Stimulated activated CD4-positive, alpha-beta T cell treated with anti-CD3 and anti-CD28 coated beads, TNF-alpha, amount 100 ng/mL, for 48 hours (primary cell): ENCODE results near the gene KLHL15.
"Not testable (repeated sequence)": the region's sequence is repeated elsewhere in the genome, so short reads cannot be mapped to it uniquely, and the experiment has no call there.

Source experiments
- DNase-seq, 3 donors: peaks; one replicate each; pipeline ENCODE4 v3.0.0-alpha.2; 2020; ENCODE audit warnings: low read depth in 3 of 3

Gene KLHL15, protein sequence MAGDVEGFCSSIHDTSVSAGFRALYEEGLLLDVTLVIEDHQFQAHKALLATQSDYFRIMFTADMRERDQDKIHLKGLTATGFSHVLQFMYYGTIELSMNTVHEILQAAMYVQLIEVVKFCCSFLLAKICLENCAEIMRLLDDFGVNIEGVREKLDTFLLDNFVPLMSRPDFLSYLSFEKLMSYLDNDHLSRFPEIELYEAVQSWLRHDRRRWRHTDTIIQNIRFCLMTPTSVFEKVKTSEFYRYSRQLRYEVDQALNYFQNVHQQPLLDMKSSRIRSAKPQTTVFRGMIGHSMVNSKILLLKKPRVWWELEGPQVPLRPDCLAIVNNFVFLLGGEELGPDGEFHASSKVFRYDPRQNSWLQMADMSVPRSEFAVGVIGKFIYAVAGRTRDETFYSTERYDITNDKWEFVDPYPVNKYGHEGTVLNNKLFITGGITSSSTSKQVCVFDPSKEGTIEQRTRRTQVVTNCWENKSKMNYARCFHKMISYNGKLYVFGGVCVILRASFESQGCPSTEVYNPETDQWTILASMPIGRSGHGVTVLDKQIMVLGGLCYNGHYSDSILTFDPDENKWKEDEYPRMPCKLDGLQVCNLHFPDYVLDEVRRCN

DNA sequence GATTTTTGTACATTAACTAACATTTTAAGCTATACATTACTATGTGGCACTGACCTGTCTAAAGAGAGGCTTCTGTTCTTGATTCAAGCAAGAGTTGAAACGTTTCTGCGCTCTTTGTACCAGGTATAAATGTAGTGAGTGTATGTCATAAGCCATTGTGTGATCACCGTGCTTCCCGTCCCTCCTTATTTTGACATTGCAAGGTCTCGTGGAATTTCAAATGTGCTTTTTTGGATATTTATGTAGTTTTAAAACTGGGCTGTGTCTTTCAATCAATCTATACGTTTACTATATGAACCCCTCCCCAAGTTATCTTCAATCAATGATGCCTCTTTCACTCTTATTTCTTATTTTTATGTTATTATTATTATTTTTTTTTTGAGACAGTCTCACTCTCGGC is at the start of gene KLHL15:
Gene KLHL15 (minus strand): TSS at position 101 of the 400 bp plus-strand sequence. CDS start 20,493 bp downstream, outside the sequence.
- no peak for DNase-seq

- DNase-seq = no peak
Observed at GRCh38 chrX:24069877-24070276, 42.9 kb upstream of the KLHL15 start.

GRCh38 chrX:24063488-24063887 is 36.5 kb upstream of the KLHL15 start:
- no peak for DNase-seq

- DNase-seq = no peak
Observed at GRCh38 chrX:24055043-24055356, 28.0 kb upstream of the KLHL15 start.

- DNase-seq = peak; percentile 58 to 78 (median 76)
Observed at GRCh38 chrX:24054182-24055042, 27.4 kb upstream of the KLHL15 start, which contains the start of gene EIF2S3. EIF2S3 (plus strand) TSS chrX:24054956; CDS start chrX:24054969, 13 bp downstream.

DNA sequence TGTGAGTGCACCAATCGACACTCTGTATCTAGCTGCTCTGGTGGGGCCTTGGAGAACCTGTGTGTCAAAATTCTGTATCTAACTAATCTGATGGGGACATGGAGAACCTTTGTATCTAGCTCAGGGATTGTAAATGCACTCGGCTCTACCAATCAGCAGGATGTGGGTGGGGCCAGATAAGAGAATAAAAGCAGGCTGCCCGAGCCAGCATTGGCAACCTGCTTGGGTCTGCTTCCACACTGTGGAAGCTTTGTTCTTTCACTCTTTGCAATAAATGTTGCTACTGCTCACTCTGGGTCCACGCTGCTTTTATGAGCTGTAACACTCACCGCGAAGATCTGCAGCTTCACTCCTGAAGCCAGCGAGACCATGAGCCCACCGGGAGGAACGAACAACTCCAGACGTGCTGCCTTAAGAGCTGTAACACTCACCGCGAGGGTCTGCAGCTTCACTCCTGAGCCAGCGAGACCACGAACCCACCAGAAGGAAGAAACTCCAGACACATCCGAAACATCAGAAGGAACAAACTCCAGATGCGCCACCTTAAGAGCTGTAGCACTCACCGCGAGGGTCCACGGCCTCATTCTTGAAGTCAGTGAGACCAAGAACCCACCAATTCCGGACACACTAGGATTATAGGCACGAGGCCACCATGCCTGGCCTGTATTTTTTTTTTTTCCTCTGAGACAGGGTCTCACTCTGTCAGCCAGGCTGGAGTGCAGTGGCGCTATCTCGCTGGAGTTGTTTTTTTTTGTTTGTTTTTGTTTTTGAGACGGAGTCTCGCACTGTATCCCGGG is 23.7 kb upstream of the KLHL15 start:
- not testable (repeated sequence) for DNase-seq

DNA sequence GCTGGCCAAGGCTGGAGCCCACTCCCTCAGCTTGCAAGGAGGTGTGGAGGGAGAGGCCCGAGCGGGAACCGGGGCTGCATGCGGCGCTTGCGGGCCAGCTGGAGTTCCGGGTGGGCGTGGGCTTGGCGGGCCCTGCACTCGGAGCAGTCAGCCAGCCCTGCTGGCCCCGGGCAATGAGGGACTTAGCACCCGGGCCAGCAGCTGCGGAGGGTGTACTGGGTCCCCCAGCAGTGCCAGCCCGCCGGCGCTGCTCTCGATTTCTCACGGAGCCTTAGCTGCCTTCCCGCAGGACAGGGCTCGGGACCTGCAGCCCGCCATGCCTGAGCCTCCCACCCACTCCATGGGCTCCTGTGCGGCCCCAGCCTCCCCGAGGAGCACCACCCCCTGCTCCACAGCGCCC is 22.7 kb upstream of the KLHL15 start:
- not testable (repeated sequence) for DNase-seq

- DNase-seq = not testable (repeated sequence)
Observed at GRCh38 chrX:24046060-24046459, 19.1 kb upstream of the KLHL15 start.

DNA sequence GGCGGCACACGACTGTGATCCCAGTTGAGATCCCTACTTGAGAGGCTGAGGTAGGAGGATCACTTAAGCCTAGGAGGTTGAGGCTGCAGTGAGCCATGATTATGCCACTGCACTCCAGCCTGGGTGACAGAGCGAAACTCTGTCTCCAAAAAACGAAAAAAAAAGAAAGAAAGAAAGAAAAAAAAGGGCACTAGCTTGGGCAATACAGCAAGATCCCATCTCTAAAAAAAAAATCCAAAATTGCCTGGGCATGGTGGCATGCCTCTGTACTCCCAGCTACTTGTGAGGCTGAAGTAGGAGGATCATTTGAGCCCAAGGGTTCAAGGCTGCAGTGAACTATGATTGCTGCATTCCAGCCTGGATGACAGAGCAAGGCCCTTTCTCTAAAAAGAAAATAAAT is 10.7 kb upstream of the KLHL15 start:
- DNase-seq = no peak

- DNase-seq = no peak
Observed at GRCh38 chrX:24034485-24034884, 7.5 kb upstream of the KLHL15 start.

GRCh38 chrX:24030597-24030996 is 3.6 kb upstream of the KLHL15 start:
- no peak for DNase-seq

DNA sequence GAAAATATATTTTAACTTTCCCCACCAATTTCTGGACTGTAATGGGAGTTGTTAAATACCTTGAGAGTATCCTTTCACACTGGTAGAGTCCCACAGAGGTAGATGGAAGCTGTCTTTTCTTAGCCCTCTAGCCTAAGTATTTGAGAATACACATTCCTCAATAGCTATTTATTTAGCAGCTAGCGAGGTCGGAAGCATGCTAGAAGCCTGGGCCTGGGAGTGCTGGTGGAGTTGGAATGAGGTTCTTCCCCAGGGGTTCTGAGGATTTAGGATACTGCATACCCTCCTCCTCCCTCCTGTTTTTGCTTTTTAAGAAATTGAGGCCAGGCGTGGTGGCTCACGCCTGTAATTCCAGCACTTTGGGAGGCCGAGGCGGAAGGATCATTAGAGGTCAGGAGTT is 999 bp upstream of the KLHL15 start:
- no peak for DNase-seq

DNA sequence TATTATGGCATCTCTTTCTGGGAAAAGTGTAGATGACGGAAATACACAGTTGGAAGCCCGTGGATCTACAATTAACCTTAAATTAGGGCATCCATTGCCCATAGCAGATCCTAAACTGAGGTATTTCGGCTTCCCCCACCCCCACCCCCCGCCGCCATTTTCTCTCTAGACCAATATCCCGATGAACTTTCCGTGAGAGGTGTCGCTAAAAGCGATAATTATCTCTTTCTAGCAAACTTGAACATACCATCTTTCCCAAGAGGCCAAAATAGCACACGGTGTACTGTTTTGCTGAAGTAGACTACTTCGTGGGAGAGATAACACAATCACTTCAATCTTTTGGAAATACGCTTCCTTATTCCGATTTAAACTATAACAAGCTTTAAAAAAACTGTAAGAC is 554 bp downstream of the KLHL15 start:
- no peak for DNase-seq

- no peak for DNase-seq
Observed at GRCh38 chrX:24025741-24026403, 1.1 kb downstream of the KLHL15 start.

- peak; percentile 51 to 71 (median 70) for DNase-seq
Observed at GRCh38 chrX:24024819-24025740, 1.9 kb downstream of the KLHL15 start.

GRCh38 chrX:24023972-24024669 is 2.9 kb downstream of the KLHL15 start:
- no peak for DNase-seq

DNA sequence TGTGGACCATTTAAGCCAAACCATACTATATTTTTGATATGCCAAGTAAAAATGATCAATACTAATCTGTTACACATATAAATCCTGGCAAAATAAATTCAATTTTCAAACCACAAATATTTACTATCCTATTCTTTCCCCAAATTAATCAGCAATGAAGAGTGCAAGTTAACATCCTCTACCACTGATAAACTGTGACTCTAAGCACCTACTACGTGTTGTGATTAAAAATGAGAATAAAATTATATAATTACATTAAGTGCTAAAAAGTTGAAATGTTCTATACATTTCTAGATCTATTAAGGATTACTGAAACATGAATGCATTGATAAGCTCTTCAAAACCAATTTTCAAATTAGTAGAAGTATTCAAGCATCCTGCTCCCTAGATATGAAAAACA is 3.4 kb downstream of the KLHL15 start:
- DNase-seq = no peak

DNA sequence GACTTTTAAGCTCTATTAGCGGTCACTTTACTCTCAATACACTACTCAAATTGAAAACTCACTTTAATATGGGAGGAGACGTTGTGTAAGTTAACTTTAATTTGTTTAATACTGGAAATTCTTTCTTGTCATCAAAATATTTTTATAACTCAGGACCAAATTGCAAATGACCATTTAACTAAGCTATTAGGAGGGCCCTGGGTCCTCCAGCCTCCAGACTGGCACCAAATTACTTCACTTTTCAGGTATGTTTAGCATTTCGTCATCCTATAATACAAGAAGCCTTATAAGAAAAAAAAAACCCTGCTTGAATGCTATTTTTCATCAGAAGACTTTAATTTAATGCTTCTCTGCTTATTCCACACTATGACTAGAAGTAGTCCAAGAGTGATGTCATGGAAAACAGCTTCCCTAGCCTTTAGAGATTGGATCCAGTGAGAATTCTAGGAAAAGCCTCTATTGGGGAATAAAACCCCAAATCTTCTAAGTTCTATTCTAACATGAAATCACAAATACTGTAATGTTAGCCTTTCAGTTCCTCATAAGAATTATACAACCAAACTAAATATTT is 6.6 kb downstream of the KLHL15 start:
- no peak for DNase-seq

- DNase-seq = no peak
Observed at GRCh38 chrX:24019448-24019847, 7.5 kb downstream of the KLHL15 start.
